ENCODE results near the gene ACOXL. TPM values are rescaled to one million over a fixed set of nuclear protein-coding genes. Genes with fewer than 3 reads are reported as not detected.

The ACOXL gene
- total and polyA plus RNA-seq, 2 experiments from 2014 or later, result not detected

DNA sequence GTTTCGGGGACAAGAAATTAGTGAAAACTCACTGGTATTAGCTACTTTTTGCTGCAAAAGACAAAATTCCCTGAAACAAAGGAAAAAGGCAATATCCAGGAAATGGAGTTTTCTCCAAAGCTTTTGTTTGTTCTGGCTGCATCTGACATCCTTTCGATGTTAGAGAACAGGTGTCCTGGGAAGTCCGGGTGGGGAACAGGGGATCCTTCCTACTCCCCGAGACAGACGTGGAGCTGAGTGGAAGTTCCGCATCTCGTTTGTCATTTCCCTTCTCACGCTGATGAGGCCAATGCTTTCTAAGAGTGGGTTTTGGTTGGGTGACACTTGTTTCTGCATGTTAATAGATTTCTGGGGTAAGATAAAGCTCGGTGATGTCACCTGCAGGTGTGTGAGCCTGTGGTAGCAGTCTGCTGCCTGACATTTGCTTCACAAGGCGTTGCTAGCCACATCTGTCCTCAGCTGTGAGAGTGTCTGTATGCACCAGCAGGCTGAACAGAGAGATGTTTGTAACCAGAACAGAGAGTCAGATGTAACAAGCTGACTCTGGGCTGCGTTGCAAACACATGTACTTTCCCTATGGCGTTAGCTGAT is 125.9 kb downstream of the ACOXL start:
- Histone ChIP-seq H3K36me3 (ENCODE audit: low read depth) (no peaks in the 10 kb centered on the region), H3K9ac (no peak overlapping the region), H3K4me2 (ENCODE audit: unreplicated experiment) (no peak overlapping the region), H3K79me2 (ENCODE audit: insufficient read depth) (no peaks in the 10 kb centered on the region), H3K9me2 (ENCODE audit: insufficient read depth) (no peaks in the 10 kb centered on the region), H3K27me3 (replicated peaks; ENCODE audit: insufficient read depth) (peaks cover 51% of the 10 kb centered on the region), H2AFZ (no peak overlapping the region), H4K20me1 (ENCODE audit: insufficient read depth) (no peaks in the 10 kb centered on the region), H3K4me1 (ENCODE audit: insufficient read depth) (no peaks in the 10 kb centered on the region), H3K27ac (no peak overlapping the region), H3K4me3 (no peak overlapping the region), H3K9me3 (ENCODE audit: low read depth) (no peaks in the 10 kb centered on the region), H3F3A (ENCODE audit: insufficient read depth) (no peaks in the 10 kb centered on the region)
- TF ChIP-seq EZH2 (IDR thresholded peaks at IDR 0.05; ENCODE audit: insufficient read depth, poor library complexity, severe bottlenecking) (no peak), EZH2phosphoT487 (IDR thresholded peaks at IDR 0.05; ENCODE audit: insufficient read depth, low read depth) (no peak)
- in situ Hi-C loops (cut with MboI), result no loop called here
- WGBS, 2 experiments (ENCODE audit: low coverage in 1 of 2, low lambda C conversion rate in 2 of 2, missing lambda C conversion rate in 2 of 2), result 33 to 38% methylated on average over 12 of the region's 12 CpGs
- DNase-seq, result no peak

GRCh38 chr2:110858993-110859701 is 126.8 kb downstream of the ACOXL start:
- Histone ChIP-seq H3K36me3 (ENCODE audit: low read depth) (no peaks in the 10 kb centered on the region), H3K27me3 (replicated peaks; ENCODE audit: insufficient read depth) (peaks cover 55% of the 10 kb centered on the region), H3K4me3 (no peak overlapping the region), H2AFZ (no peak overlapping the region), H3K4me1 (ENCODE audit: insufficient read depth) (no peaks in the 10 kb centered on the region), H3K79me2 (ENCODE audit: insufficient read depth) (no peaks in the 10 kb centered on the region), H3K9me2 (ENCODE audit: insufficient read depth) (no peaks in the 10 kb centered on the region), H3K9me3 (ENCODE audit: low read depth) (no peaks in the 10 kb centered on the region), H3F3A (ENCODE audit: insufficient read depth) (no peaks in the 10 kb centered on the region), H3K9ac (no peak overlapping the region), H4K20me1 (ENCODE audit: insufficient read depth) (no peaks in the 10 kb centered on the region), H3K27ac (no peak overlapping the region), H3K4me2 (ENCODE audit: unreplicated experiment) (no peak overlapping the region)
- no peak for TF ChIP-seq EZH2phosphoT487 (IDR thresholded peaks at IDR 0.05; ENCODE audit: insufficient read depth, low read depth)
- no peak for TF ChIP-seq EZH2 (IDR thresholded peaks at IDR 0.05; ENCODE audit: insufficient read depth, poor library complexity, severe bottlenecking)
- DNase-seq, result no peak
- WGBS, 2 experiments (ENCODE audit: low coverage in 1 of 2, low lambda C conversion rate in 2 of 2, missing lambda C conversion rate in 2 of 2), result 38 to 42% methylated on average over 13 of the region's 13 CpGs
- in situ Hi-C loops (cut with MboI), result no loop called here

GRCh38 chr2:110860630-110861029 is 128.3 kb downstream of the ACOXL start:
- H3K4me3 ChIP-seq, result no peak overlapping the region
- in situ Hi-C loops (cut with MboI), result no loop called here
- WGBS, 2 experiments (ENCODE audit: low coverage in 1 of 2, low lambda C conversion rate in 2 of 2, missing lambda C conversion rate in 2 of 2), result 47% methylated on average over 8 of the region's 8 CpGs
- H3K9ac ChIP-seq, result no peak overlapping the region
- H3K27me3 ChIP-seq (replicated peaks; ENCODE audit: insufficient read depth), result peaks cover 50% of the 10 kb centered on the region
- H3K79me2 ChIP-seq (ENCODE audit: insufficient read depth), result no peaks in the 10 kb centered on the region
- H3K9me2 ChIP-seq (ENCODE audit: insufficient read depth), result no peaks in the 10 kb centered on the region
- no peak overlapping the region for H3K27ac ChIP-seq
- no peaks in the 10 kb centered on the region for H3F3A ChIP-seq (ENCODE audit: insufficient read depth)
- TF ChIP-seq EZH2phosphoT487 (IDR thresholded peaks at IDR 0.05; ENCODE audit: insufficient read depth, low read depth) (no peak), EZH2 (IDR thresholded peaks at IDR 0.05; ENCODE audit: insufficient read depth, poor library complexity, severe bottlenecking) (no peak)
- H4K20me1 ChIP-seq (ENCODE audit: insufficient read depth), result no peaks in the 10 kb centered on the region
- H3K9me3 ChIP-seq (ENCODE audit: low read depth), result no peaks in the 10 kb centered on the region
- no peaks in the 10 kb centered on the region for H3K4me1 ChIP-seq (ENCODE audit: insufficient read depth)
- H3K4me2 ChIP-seq (ENCODE audit: unreplicated experiment), result no peak overlapping the region
- H3K36me3 ChIP-seq (ENCODE audit: low read depth), result no peaks in the 10 kb centered on the region
- no peak for DNase-seq
- no peak overlapping the region for H2AFZ ChIP-seq

- no peak overlapping the region for H3K27ac ChIP-seq
- in situ Hi-C loops (cut with MboI), result no loop called here
- H3K9me3 ChIP-seq (ENCODE audit: low read depth), result no peaks in the 10 kb centered on the region
- DNase-seq, result no peak
- H3K9me2 ChIP-seq (ENCODE audit: insufficient read depth), result no peaks in the 10 kb centered on the region
- WGBS, 2 experiments (ENCODE audit: low coverage in 1 of 2, low lambda C conversion rate in 2 of 2, missing lambda C conversion rate in 2 of 2), result 59 to 60% methylated on average over 17 of the region's 17 CpGs
- no peaks in the 10 kb centered on the region for H3K36me3 ChIP-seq (ENCODE audit: low read depth)
- TF ChIP-seq EZH2phosphoT487 (IDR thresholded peaks at IDR 0.05; ENCODE audit: insufficient read depth, low read depth) (no peak), EZH2 (IDR thresholded peaks at IDR 0.05; ENCODE audit: insufficient read depth, poor library complexity, severe bottlenecking) (no peak)
- no peaks in the 10 kb centered on the region for H3K79me2 ChIP-seq (ENCODE audit: insufficient read depth)
- H3F3A ChIP-seq (ENCODE audit: insufficient read depth), result no peaks in the 10 kb centered on the region
- H2AFZ ChIP-seq, result no peak overlapping the region
- H4K20me1 ChIP-seq (ENCODE audit: insufficient read depth), result no peaks in the 10 kb centered on the region
- H3K27me3 ChIP-seq (replicated peaks; ENCODE audit: insufficient read depth), result peaks cover 45% of the 10 kb centered on the region; the same call in 1 of the 2 replicates
- H3K4me2 ChIP-seq (ENCODE audit: unreplicated experiment), result no peak overlapping the region
- no peak overlapping the region for H3K9ac ChIP-seq
- H3K4me1 ChIP-seq (ENCODE audit: insufficient read depth), result no peaks in the 10 kb centered on the region
- H3K4me3 ChIP-seq, result no peak overlapping the region
These were observed 129.4 kb downstream of the ACOXL start for GRCh38 chr2:110861616-110862260.
